DOHH2 (cell line): ENCODE data around the gene EFNA5.

Experiments used
- H3F3A ChIP-seq: fragments of 200-600 bp; sonication (generic), shearing (Covaris generic); 2 replicates; pipeline ENCODE4 v1.6.0; 2016; ENCODE audit warnings: antibody characterized with exemption, mild to moderate bottlenecking; ENCODE audit not compliant: control insufficient read depth, insufficient read depth
- H3K27ac ChIP-seq: fragments of 200-600 bp; sonication (generic); 2 replicates; pipeline ENCODE4 v1.5.1; 2014; ENCODE audit warnings: low read depth, mild to moderate bottlenecking, low read length, moderate library complexity
- H3K27me3 ChIP-seq: fragments of 200-600 bp; sonication (generic); 2 replicates; pipeline ENCODE4 v1.6.1; 2014; ENCODE audit warnings: mild to moderate bottlenecking, low read length, mixed read lengths; ENCODE audit not compliant: control insufficient read depth
- H3K36me3 ChIP-seq: fragments of 200-600 bp; sonication (generic); 2 replicates; pipeline ENCODE4 v1.6.1; 2014; ENCODE audit warnings: mild to moderate bottlenecking, low read length, moderate library complexity, mixed read lengths; ENCODE audit not compliant: control insufficient read depth
- H3K4me1 ChIP-seq: fragments of 200-600 bp; sonication (generic); 2 replicates; pipeline ENCODE4 v1.6.1; 2014; ENCODE audit warnings: mild to moderate bottlenecking, low read length, mixed read lengths; ENCODE audit not compliant: control insufficient read depth
- H3K4me2 ChIP-seq: fragments of 200-600 bp; sonication (generic); 2 replicates; pipeline ENCODE4 v1.6.0; 2014; ENCODE audit warnings: mild to moderate bottlenecking, low read length, moderate library complexity
- H3K4me3 ChIP-seq: fragments of 200-600 bp; sonication (generic); 2 replicates; pipeline ENCODE4 v1.5.1; 2014; ENCODE audit warnings: mild to moderate bottlenecking, low read length, mixed read lengths
- H3K79me2 ChIP-seq: fragments of 200-600 bp; sonication (generic); 2 replicates; pipeline ENCODE4 v1.6.1; 2014; ENCODE audit warnings: mild to moderate bottlenecking, low read length, mixed read lengths; ENCODE audit not compliant: control insufficient read depth
- H3K9me2 ChIP-seq: fragments of 200-600 bp; sonication (generic); replicated peaks from 2 replicates; pipeline ENCODE4 v1.6.1; 2014; ENCODE audit warnings: mild to moderate bottlenecking, low read length, mixed read lengths; ENCODE audit not compliant: control insufficient read depth
- H3K9me3 ChIP-seq: fragments of 200-600 bp; sonication (generic); 2 replicates; pipeline ENCODE4 v1.6.1; 2014; ENCODE audit warnings: antibody characterized with exemption, low read length, mixed read lengths; ENCODE audit not compliant: control insufficient read depth, insufficient read depth
- H4K20me1 ChIP-seq: fragments of 200-600 bp; sonication (generic); 2 replicates; pipeline ENCODE4 v1.6.0; 2014; ENCODE audit warnings: low read depth, mild to moderate bottlenecking, antibody characterized with exemption, low read length, moderate library complexity; ENCODE audit not compliant: control insufficient read depth, insufficient read depth
- EZH2phosphoT487 ChIP-seq: fragments of 200-600 bp; sonication (generic); IDR thresholded peaks from 2 replicates; pipeline ENCODE4 v1.6.1; 2017; ENCODE audit warnings: borderline replicate concordance, mild to moderate bottlenecking, antibody characterized with exemption, low read length, moderate library complexity, mixed read lengths
- TF ChIP-seq, protein P1 (sequence below): fragments of 200-600 bp; sonication (generic); IDR thresholded peaks from one replicate; pipeline ENCODE4 v1.5.1; 2014; ENCODE audit warnings: antibody characterized with exemption, mild to moderate bottlenecking, low read depth, low read length; ENCODE audit not compliant: poor library complexity, severe bottlenecking

Gene EFNA5

DNA sequence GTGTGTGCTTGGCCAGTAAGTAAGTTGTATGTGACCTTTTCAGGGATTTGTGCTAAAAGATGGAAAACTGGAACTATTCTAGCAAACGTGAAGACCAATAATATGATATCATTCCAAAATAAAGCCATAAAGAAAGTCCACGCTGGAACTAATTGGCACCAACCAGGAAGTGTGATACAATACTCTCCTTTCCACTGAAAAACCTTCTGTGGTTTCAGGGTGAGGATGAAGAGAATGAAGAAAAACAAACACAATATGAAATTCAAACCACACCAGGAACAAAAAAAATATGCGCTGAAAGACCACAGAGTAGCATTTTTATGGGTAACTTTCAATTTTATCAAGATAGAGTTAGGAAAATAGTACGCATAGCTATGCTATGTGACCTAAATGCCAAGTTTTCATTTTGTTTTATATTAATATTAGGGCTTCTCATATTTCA, 105.8 kb downstream of the EFNA5 start:
- Histone ChIP-seq H3F3A (no peaks in the 10 kb centered on the region), H3K27me3 (no peaks in the 10 kb centered on the region), H3K9me3 (no peaks in the 10 kb centered on the region), H3K4me2 (no peak overlapping the region), H3K36me3 (no peaks in the 10 kb centered on the region), H3K4me1 (no peaks in the 10 kb centered on the region), H3K4me3 (no peak overlapping the region), H3K79me2 (no peaks in the 10 kb centered on the region), H4K20me1 (no peaks in the 10 kb centered on the region), H3K9me2 (no peaks in the 10 kb centered on the region), H3K27ac (no peak overlapping the region)
- TF ChIP-seq, protein P1, sequence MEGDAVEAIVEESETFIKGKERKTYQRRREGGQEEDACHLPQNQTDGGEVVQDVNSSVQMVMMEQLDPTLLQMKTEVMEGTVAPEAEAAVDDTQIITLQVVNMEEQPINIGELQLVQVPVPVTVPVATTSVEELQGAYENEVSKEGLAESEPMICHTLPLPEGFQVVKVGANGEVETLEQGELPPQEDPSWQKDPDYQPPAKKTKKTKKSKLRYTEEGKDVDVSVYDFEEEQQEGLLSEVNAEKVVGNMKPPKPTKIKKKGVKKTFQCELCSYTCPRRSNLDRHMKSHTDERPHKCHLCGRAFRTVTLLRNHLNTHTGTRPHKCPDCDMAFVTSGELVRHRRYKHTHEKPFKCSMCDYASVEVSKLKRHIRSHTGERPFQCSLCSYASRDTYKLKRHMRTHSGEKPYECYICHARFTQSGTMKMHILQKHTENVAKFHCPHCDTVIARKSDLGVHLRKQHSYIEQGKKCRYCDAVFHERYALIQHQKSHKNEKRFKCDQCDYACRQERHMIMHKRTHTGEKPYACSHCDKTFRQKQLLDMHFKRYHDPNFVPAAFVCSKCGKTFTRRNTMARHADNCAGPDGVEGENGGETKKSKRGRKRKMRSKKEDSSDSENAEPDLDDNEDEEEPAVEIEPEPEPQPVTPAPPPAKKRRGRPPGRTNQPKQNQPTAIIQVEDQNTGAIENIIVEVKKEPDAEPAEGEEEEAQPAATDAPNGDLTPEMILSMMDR: no peak

DNA sequence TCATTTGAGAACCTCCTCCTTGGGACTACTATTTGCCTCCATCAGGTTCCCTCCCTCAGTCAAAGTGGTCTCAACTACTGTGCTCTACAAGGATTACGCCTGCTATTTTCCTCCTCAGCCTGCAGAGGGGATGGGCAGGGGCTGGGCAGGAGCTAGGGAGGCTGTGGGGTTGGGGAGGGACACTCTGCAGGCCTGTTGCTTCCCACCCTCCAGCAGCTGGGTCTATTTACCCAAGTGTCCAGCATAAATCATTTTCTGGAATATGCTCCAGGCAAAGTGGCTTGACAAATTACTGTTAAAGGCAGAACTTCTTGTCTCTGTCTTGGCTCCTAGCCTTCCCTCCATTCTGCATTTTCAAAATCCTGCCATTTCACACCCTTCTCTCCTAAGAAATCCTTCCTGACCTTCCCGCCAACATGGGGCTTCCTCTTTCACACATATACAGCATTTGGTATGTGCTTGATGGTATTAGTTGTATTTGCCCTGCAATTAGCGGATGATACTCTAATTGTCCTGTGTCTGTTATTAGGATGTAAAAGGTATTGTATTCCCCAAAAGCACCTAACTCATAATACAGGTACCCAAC, 106.7 kb downstream of the EFNA5 start:
- Histone ChIP-seq H3K27me3 (no peaks in the 10 kb centered on the region), H3K4me2 (no peak overlapping the region), H3K4me1 (no peaks in the 10 kb centered on the region), H4K20me1 (no peaks in the 10 kb centered on the region), H3K4me3 (no peak overlapping the region), H3K79me2 (no peaks in the 10 kb centered on the region), H3K9me3 (no peaks in the 10 kb centered on the region), H3K36me3 (no peaks in the 10 kb centered on the region), H3K27ac (no peak overlapping the region), H3K9me2 (no peaks in the 10 kb centered on the region), H3F3A (no peaks in the 10 kb centered on the region)
- no peak for TF ChIP-seq EZH2phosphoT487
- TF ChIP-seq, protein P1: no peak

DNA sequence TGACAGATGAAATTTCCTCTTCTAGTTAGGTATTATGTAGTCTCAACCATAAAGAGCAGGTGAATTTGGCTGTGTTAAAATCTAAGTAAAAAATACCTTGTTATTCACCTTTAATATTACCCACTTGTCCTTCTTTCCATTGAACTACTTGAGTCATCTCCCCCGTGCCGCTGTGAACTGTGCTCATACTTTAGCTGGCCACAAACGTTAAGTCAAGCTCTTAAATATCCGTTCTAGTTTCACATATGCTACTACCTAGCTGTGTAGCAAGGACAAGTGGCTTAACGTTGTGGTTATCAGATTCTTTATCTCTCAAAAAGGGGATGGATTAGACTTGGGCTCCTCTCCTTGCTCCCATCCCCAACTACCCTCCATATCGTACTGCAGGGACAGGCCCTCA, 110.4 kb downstream of the EFNA5 start:
- Histone ChIP-seq H3K4me1 (no peaks in the 10 kb centered on the region), H3K27ac (no peak overlapping the region), H3K36me3 (no peaks in the 10 kb centered on the region), H4K20me1 (no peaks in the 10 kb centered on the region), H3F3A (no peaks in the 10 kb centered on the region), H3K27me3 (no peaks in the 10 kb centered on the region), H3K4me3 (no peak overlapping the region), H3K9me2 (no peaks in the 10 kb centered on the region), H3K79me2 (no peaks in the 10 kb centered on the region), H3K9me3 (no peaks in the 10 kb centered on the region), H3K4me2 (no peak overlapping the region)
- TF ChIP-seq, protein P1: no peak
- no peak for TF ChIP-seq EZH2phosphoT487
